C4-2B (cell line): ENCODE measurements around the gene SOCS4.

ENCODE experiments used
- CTCF ChIP-seq: fragments of 450-650 bp; conservative IDR thresholded peaks from 2 replicates; pipeline ENCODE4 v1.5.1; 2017; ENCODE audit warnings: mild to moderate bottlenecking
- ZFX ChIP-seq: fragments of 450-650 bp; IDR thresholded peaks from 2 replicates; pipeline ENCODE4 v1.6.1; 2017

GRCh38 chr14:55054098-55054497 lies 27.1 kb downstream of the SOCS4 start:
- no peak for TF ChIP-seq CTCF
- TF ChIP-seq ZFX: no peak
